ENCODE results near the gene HOXD8.

DNA sequence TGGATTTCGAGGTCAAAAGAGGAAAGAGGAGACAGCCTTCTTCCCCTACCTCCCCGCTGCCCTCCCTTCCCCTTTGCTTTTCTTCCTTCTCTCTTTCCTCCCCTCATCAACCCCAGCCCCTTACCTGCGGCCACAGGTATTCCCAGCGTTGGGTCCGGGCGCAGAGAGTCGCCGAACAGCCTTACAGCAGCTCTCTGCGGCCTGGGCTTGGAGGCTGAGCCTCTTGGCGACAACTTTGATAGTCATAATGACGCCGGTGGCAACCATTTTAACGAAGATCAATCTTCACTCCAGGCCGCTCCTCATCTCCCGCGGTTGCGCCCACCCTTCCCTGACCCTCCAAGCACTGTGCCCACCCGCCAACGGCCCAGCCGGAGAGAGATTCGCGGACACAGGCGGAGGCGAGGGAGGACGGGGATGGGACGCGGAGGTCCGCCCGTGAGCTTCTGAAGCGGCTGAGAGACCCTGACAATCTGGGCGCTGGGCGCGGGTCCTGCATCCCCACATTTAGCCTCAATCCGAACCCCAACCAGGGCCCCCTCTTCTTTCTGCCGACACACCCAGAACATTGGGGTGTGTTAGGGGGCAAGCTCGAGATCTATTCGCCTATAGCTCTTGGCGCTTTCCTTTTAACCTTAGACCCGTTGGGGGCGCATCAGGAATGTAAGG is 44.3 kb upstream of the HOXD8 start:
- TF ChIP-seq, protein P1, sequence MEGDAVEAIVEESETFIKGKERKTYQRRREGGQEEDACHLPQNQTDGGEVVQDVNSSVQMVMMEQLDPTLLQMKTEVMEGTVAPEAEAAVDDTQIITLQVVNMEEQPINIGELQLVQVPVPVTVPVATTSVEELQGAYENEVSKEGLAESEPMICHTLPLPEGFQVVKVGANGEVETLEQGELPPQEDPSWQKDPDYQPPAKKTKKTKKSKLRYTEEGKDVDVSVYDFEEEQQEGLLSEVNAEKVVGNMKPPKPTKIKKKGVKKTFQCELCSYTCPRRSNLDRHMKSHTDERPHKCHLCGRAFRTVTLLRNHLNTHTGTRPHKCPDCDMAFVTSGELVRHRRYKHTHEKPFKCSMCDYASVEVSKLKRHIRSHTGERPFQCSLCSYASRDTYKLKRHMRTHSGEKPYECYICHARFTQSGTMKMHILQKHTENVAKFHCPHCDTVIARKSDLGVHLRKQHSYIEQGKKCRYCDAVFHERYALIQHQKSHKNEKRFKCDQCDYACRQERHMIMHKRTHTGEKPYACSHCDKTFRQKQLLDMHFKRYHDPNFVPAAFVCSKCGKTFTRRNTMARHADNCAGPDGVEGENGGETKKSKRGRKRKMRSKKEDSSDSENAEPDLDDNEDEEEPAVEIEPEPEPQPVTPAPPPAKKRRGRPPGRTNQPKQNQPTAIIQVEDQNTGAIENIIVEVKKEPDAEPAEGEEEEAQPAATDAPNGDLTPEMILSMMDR (IDR thresholded peaks at IDR 0.05; ENCODE audit: low read depth, low read length): no peak
- no peak for TF ChIP-seq POLR2A (IDR thresholded peaks at IDR 0.05; ENCODE audit: extremely low read depth, insufficient read length)
- TF ChIP-seq, protein P2, sequence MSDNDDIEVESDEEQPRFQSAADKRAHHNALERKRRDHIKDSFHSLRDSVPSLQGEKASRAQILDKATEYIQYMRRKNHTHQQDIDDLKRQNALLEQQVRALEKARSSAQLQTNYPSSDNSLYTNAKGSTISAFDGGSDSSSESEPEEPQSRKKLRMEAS (IDR thresholded peaks at IDR 0.05; ENCODE audit: low read depth, low read length): no peak
